Nephron progenitor cell (in vitro differentiated cells): ENCODE data around the gene ERG28.
"Not testable (repeated sequence)": the region's sequence is repeated elsewhere in the genome, so short reads cannot be mapped to it uniquely, and the experiment has no call there.

Experiments
- DNase-seq: peaks from one replicate; pipeline ENCODE4 v3.0.0; 2021
- H3K27ac Mint-ChIP-seq: 2 replicates; pipeline ENCODE4 v1.8.0; 2021; ENCODE audit warnings: mild to moderate bottlenecking, moderate library complexity, mixed read lengths
- H3K27me3 Mint-ChIP-seq: 2 replicates; pipeline ENCODE4 v1.8.0; 2021; ENCODE audit warnings: mild to moderate bottlenecking, low read depth, mixed read lengths; ENCODE audit not compliant: poor library complexity
- H3K36me3 Mint-ChIP-seq: 2 replicates; pipeline ENCODE4 v1.8.0; 2021; ENCODE audit warnings: low read depth, mixed read lengths
- H3K4me1 Mint-ChIP-seq: 2 replicates; pipeline ENCODE4 v1.8.0; 2021; ENCODE audit warnings: mixed read lengths
- H3K4me3 Mint-ChIP-seq: 2 replicates; pipeline ENCODE4 v1.8.0; 2021; ENCODE audit warnings: mild to moderate bottlenecking, moderate library complexity, mixed read lengths
- H3K9me3 Mint-ChIP-seq: 2 replicates; pipeline ENCODE4 v1.8.0; 2021; ENCODE audit warnings: mild to moderate bottlenecking, moderate library complexity, mixed read lengths
- CTCF ChIP-seq: fragments of 200-600 bp; sonication (generic); IDR thresholded peaks from 2 replicates; pipeline ENCODE4 v1.5.0; 2021; ENCODE audit warnings: antibody characterized with exemption

Gene ERG28

GRCh38 chr14:75702122-75702521, 41.4 kb upstream of the ERG28 start:
- Mint-ChIP-seq H3K36me3 (peaks cover 50% of the 10 kb centered on the region), H3K4me1 (no peaks in the 10 kb centered on the region), H3K27me3 (no peaks in the 10 kb centered on the region), H3K9me3 (peaks cover 5% of the 10 kb centered on the region), H3K27ac (no peak overlapping the region), H3K4me3 (no peak overlapping the region)
- DNase-seq = no peak
- TF ChIP-seq CTCF = no peak

- Mint-ChIP-seq H3K36me3 (peaks cover 67% of the 10 kb centered on the region), H3K4me1 (no peaks in the 10 kb centered on the region), H3K4me3 (no peak overlapping the region), H3K9me3 (peaks cover 8% of the 10 kb centered on the region), H3K27ac (no peak overlapping the region), H3K27me3 (no peaks in the 10 kb centered on the region)
- no peak for DNase-seq
- TF ChIP-seq CTCF = no peak
Measured at GRCh38 chr14:75700295-75700694, 39.6 kb upstream of the ERG28 start.

GRCh38 chr14:75699331-75699730, 38.7 kb upstream of the ERG28 start:
- no peak overlapping the region for H3K27ac Mint-ChIP-seq
- no peaks in the 10 kb centered on the region for H3K4me1 Mint-ChIP-seq
- no peak overlapping the region for H3K4me3 Mint-ChIP-seq
- no peaks in the 10 kb centered on the region for H3K27me3 Mint-ChIP-seq
- peaks cover 14% of the 10 kb centered on the region for H3K9me3 Mint-ChIP-seq
- DNase-seq = no peak
- no peak for TF ChIP-seq CTCF
- peaks cover 77% of the 10 kb centered on the region for H3K36me3 Mint-ChIP-seq

GRCh38 chr14:75697918-75698317, 37.2 kb upstream of the ERG28 start:
- Mint-ChIP-seq H3K36me3 (peaks cover 88% of the 10 kb centered on the region), H3K27ac (peak overlapping the region; percentile 50), H3K9me3 (peaks cover 18% of the 10 kb centered on the region), H3K4me3 (no peak overlapping the region), H3K4me1 (no peaks in the 10 kb centered on the region), H3K27me3 (no peaks in the 10 kb centered on the region)
- no peak for TF ChIP-seq CTCF
- DNase-seq = no peak

- Mint-ChIP-seq H3K4me1 (no peaks in the 10 kb centered on the region), H3K4me3 (no peak overlapping the region), H3K27ac (peak overlapping the region; percentile 50), H3K9me3 (peaks cover 18% of the 10 kb centered on the region), H3K27me3 (no peaks in the 10 kb centered on the region), H3K36me3 (peaks cover 90% of the 10 kb centered on the region)
- no peak for TF ChIP-seq CTCF
- no peak for DNase-seq
Measured at GRCh38 chr14:75697386-75697785, 36.7 kb upstream of the ERG28 start.

GRCh38 chr14:75695025-75695424, 34.3 kb upstream of the ERG28 start:
- not testable (repeated sequence) for DNase-seq, H3K27ac Mint-ChIP-seq, H3K27me3 Mint-ChIP-seq, H3K4me3 Mint-ChIP-seq, H3K4me1 Mint-ChIP-seq
- H3K9me3 Mint-ChIP-seq = peaks cover 13% of the 10 kb centered on the region
- H3K36me3 Mint-ChIP-seq = peaks cover 89% of the 10 kb centered on the region
